H7 (cell line): ENCODE results near the gene ABR. TPM values are rescaled to one million over a fixed set of nuclear protein-coding genes. Genes with fewer than 3 reads are reported as not detected.
A peak's percentile ranks its signal among the peaks of the same experiment; 100 is the strongest.
"Not testable (repeated sequence)": the region's sequence is repeated elsewhere in the genome, so short reads cannot be mapped to it uniquely, and the experiment has no call there.

ENCODE experiments used
- DNase-seq: peaks from one replicate; pipeline ENCODE4 v3.0.0; 2012
- H3K27me3 ChIP-seq: 2 replicates; pipeline ENCODE4 v1.6.0; 2011; ENCODE audit warnings: mild to moderate bottlenecking, low read length; ENCODE audit not compliant: control insufficient read depth, insufficient read depth
- H3K36me3 ChIP-seq: replicated peaks from 2 replicates; pipeline ENCODE4 v1.5.1; 2011; ENCODE audit warnings: low read length; ENCODE audit not compliant: control insufficient read depth, insufficient read depth
- H3K4me3 ChIP-seq: 2 replicates; pipeline ENCODE4 v1.5.1; 2011; ENCODE audit warnings: low read depth, mild to moderate bottlenecking, control low read depth, low read length, moderate library complexity; ENCODE audit not compliant: insufficient read depth
- total RNA-seq: library from RNA; depleted of rRNA; stranded (reverse); fragments of >200 nt; shearing (Covaris generic); gene quantifications from 2 replicates; pipeline ENCODE4 v1.2.3, GENCODE V29; 2014

The ABR gene
- total RNA-seq, 1 experiment from 2014 or later: 31.6 TPM

GRCh38 chr17:1111599-1112443, 68.0 kb downstream of the ABR start:
- Histone ChIP-seq H3K36me3 (no peaks in the 10 kb centered on the region), H3K4me3 (no peak overlapping the region), H3K27me3 (peaks cover 10% of the 10 kb centered on the region)
- peak; percentile 46 for DNase-seq

- peak; percentile 49 for DNase-seq
- no peaks in the 10 kb centered on the region for H3K36me3 ChIP-seq
- H3K27me3 ChIP-seq: peaks cover 10% of the 10 kb centered on the region
- H3K4me3 ChIP-seq: no peak overlapping the region
These were observed 68.8 kb downstream of the ABR start for GRCh38 chr17:1110862-1111598.

- peak; percentile 66 for DNase-seq
- Histone ChIP-seq H3K36me3 (no peaks in the 10 kb centered on the region), H3K4me3 (no peak overlapping the region), H3K27me3 (peaks cover 10% of the 10 kb centered on the region)
These were observed 69.3 kb downstream of the ABR start for GRCh38 chr17:1110541-1110861.

- DNase-seq: peak; percentile 89
- peak overlapping the region; percentile 62 for H3K4me3 ChIP-seq
- H3K36me3 ChIP-seq: no peaks in the 10 kb centered on the region
- H3K27me3 ChIP-seq: peaks cover 10% of the 10 kb centered on the region
These were observed 69.9 kb downstream of the ABR start for GRCh38 chr17:1109606-1110540.

- peaks cover 10% of the 10 kb centered on the region for H3K27me3 ChIP-seq
- no peaks in the 10 kb centered on the region; the same call in 1 of the 2 replicates for H3K36me3 ChIP-seq
- peak; percentile 83 for DNase-seq
- H3K4me3 ChIP-seq: peak overlapping the region; percentile 62
These were observed 70.8 kb downstream of the ABR start for GRCh38 chr17:1108765-1109605.

GRCh38 chr17:1108478-1108764, 71.4 kb downstream of the ABR start:
- Histone ChIP-seq H3K36me3 (no peaks in the 10 kb centered on the region; the same call in none of the 2 replicates), H3K4me3 (peak overlapping the region; percentile 62), H3K27me3 (peaks cover 10% of the 10 kb centered on the region)
- DNase-seq: peak; percentile 84

- no peak for DNase-seq
- no peaks in the 10 kb centered on the region; the same call in none of the 2 replicates for H3K36me3 ChIP-seq
- H3K4me3 ChIP-seq: peak overlapping the region; percentile 62
These were observed 71.9 kb downstream of the ABR start for GRCh38 chr17:1107777-1108477.

GRCh38 chr17:1107083-1107776, 72.6 kb downstream of the ABR start:
- H3K4me3 ChIP-seq: no peak overlapping the region
- H3K27me3 ChIP-seq: peaks cover 10% of the 10 kb centered on the region
- no peaks in the 10 kb centered on the region; the same call in none of the 2 replicates for H3K36me3 ChIP-seq
- DNase-seq: no peak

More at GRCh38 chr17:1107777-1108477, 71.9 kb downstream of the ABR start:
- H3K27me3 ChIP-seq: peaks cover 10% of the 10 kb centered on the region

- Histone ChIP-seq H3K27me3 (peaks cover 10% of the 10 kb centered on the region), H3K4me3 (no peak overlapping the region), H3K36me3 (no peaks in the 10 kb centered on the region; the same call in none of the 2 replicates)
- DNase-seq: no peak
These were observed 75.6 kb downstream of the ABR start for GRCh38 chr17:1104222-1104621.

GRCh38 chr17:1100382-1100781, 79.4 kb downstream of the ABR start:
- no peak overlapping the region for H3K4me3 ChIP-seq
- no peaks in the 10 kb centered on the region; the same call in none of the 2 replicates for H3K36me3 ChIP-seq
- no peaks in the 10 kb centered on the region for H3K27me3 ChIP-seq
- DNase-seq: no peak

- DNase-seq: no peak
- Histone ChIP-seq H3K27me3 (no peaks in the 10 kb centered on the region), H3K4me3 (no peak overlapping the region), H3K36me3 (no peaks in the 10 kb centered on the region; the same call in none of the 2 replicates)
These were observed 80.5 kb downstream of the ABR start for GRCh38 chr17:1099242-1099641.

GRCh38 chr17:1097972-1098744, 81.6 kb downstream of the ABR start:
- not testable (repeated sequence) for H3K36me3 ChIP-seq, H3K4me3 ChIP-seq, DNase-seq, H3K27me3 ChIP-seq
